ENCODE results near the gene LCAT. TPM values are rescaled to one million over a fixed set of nuclear protein-coding genes. Genes with fewer than 3 reads are reported as not detected.

The LCAT gene
- total and polyA plus RNA-seq, 9 of the 15 experiments (the other 6 are each of a cell fraction or from before 2014, with no cell fraction given): 0.46 to 21.0 (median 5.0) TPM

- no peak for TF ChIP-seq SIN3A (IDR thresholded peaks at IDR 0.05; ENCODE audit: borderline replicate concordance in 2 of 2, control insufficient read depth in 1 of 2, low read depth in 2 of 2, low read length in 2 of 2)
- no peak for TF ChIP-seq ZNF395 (CRISPR knock-in tag; IDR thresholded peaks at IDR 0.05)
- no peak for TF ChIP-seq HLTF (IDR thresholded peaks at IDR 0.05)
- no peak for TF ChIP-seq MTA3 (IDR thresholded peaks at IDR 0.05; ENCODE audit: borderline replicate concordance)
- TF ChIP-seq PYGO2 (tag; IDR thresholded peaks at IDR 0.05): no peak
- TF ChIP-seq ZNF668 (CRISPR knock-in tag; IDR thresholded peaks at IDR 0.05): no peak
- no peak for TF ChIP-seq GABPB2 (CRISPR knock-in tag; conservative IDR thresholded peaks at IDR 0.05)
- no peak for TF ChIP-seq EP400 (IDR thresholded peaks at IDR 0.05)
- TF ChIP-seq JUN (IDR thresholded peaks at IDR 0.05; ENCODE audit: borderline replicate concordance, low read depth, low read length): no peak
- TF ChIP-seq JUN (CRISPR knock-in tag; IDR thresholded peaks at IDR 0.05; ENCODE audit: borderline replicate concordance): no peak
- TF ChIP-seq ZC3H11A (IDR thresholded peaks at IDR 0.05; ENCODE audit: low read depth, low read length): no peak
- TF ChIP-seq ZBTB26 (CRISPR knock-in tag; IDR thresholded peaks at IDR 0.05): no peak
- no peak for TF ChIP-seq SMAD2 (IDR thresholded peaks at IDR 0.05; ENCODE audit: low read depth, low read length)
- no peak for TF ChIP-seq ATF6 (CRISPR knock-in tag; IDR thresholded peaks at IDR 0.05)
- no peak for TF ChIP-seq TFAM (CRISPR knock-in tag; conservative IDR thresholded peaks at IDR 0.05)
- no peak for TF ChIP-seq E2F8 (IDR thresholded peaks at IDR 0.05; ENCODE audit: low read depth, partially characterized antibody)
- TF ChIP-seq TCF7 (IDR thresholded peaks at IDR 0.05; ENCODE audit: borderline replicate concordance): no peak
- no peak for TF ChIP-seq FOXK2 (conservative IDR thresholded peaks at IDR 0.05 in 1 of 2, IDR thresholded peaks at IDR 0.05 in 1 of 2; ENCODE audit: low read depth in 2 of 2)
- no peak for TF ChIP-seq ESRRA (IDR thresholded peaks at IDR 0.05; ENCODE audit: borderline replicate concordance, low read depth)
- TF ChIP-seq KAT7 (CRISPR knock-in tag; IDR thresholded peaks at IDR 0.05; ENCODE audit: borderline replicate concordance): no peak
- no peak for TF ChIP-seq HDGF (IDR thresholded peaks at IDR 0.05)
These were observed 23.4 kb upstream of the LCAT start (continued) for GRCh38 chr16:67967183-67967957.
